ENCODE results near the gene PLEKHA6.

The PLEKHA6 gene, protein sequence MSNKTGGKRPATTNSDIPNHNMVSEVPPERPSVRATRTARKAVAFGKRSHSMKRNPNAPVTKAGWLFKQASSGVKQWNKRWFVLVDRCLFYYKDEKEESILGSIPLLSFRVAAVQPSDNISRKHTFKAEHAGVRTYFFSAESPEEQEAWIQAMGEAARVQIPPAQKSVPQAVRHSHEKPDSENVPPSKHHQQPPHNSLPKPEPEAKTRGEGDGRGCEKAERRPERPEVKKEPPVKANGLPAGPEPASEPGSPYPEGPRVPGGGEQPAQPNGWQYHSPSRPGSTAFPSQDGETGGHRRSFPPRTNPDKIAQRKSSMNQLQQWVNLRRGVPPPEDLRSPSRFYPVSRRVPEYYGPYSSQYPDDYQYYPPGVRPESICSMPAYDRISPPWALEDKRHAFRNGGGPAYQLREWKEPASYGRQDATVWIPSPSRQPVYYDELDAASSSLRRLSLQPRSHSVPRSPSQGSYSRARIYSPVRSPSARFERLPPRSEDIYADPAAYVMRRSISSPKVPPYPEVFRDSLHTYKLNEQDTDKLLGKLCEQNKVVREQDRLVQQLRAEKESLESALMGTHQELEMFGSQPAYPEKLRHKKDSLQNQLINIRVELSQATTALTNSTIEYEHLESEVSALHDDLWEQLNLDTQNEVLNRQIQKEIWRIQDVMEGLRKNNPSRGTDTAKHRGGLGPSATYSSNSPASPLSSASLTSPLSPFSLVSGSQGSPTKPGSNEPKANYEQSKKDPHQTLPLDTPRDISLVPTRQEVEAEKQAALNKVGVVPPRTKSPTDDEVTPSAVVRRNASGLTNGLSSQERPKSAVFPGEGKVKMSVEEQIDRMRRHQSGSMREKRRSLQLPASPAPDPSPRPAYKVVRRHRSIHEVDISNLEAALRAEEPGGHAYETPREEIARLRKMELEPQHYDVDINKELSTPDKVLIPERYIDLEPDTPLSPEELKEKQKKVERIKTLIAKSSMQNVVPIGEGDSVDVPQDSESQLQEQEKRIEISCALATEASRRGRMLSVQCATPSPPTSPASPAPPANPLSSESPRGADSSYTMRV

DNA sequence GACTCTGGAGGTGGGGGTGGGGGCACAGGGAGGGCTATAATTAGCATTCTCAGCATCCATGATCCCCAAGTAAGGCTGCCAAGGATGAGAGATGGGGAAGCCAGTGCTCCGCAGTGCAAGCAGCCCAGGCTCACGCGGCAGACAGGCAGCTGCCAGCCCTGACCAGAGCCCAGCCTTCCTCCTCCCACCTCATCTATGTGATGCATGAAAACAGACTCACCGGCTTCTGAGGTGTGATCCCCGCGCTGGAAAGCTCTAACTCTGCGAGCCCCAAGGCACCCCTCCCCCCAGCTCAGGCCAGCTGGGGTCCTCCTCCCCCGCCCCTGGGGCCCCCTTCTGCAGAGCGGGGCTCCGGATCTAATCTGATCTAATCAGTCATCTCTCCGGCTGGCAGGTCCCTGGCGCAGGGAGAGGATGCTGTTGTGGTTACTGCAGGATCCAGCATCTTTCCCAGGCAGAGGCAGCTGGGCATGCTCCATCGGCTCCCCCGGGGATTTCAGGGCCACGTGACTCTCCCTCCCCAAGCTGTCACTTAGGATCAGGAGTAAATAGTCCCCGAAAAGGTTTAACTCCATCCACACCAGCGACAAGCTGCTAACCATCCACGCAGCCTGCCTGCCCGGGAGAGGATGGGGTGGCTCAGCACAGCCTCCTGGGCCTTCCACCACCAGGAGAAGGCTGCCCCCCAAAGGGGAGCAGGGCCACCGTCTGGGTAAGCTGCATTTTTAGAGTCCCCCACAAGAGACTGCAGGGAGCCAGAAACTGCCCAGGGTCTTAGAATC is at the start of gene PLEKHA6:
TSS of gene PLEKHA6 (minus strand) at position 456 of the 782 bp plus-strand sequence. CDS start 86,202 bp downstream, outside the sequence.
- DNase-seq, result peak; percentile 31

DNA sequence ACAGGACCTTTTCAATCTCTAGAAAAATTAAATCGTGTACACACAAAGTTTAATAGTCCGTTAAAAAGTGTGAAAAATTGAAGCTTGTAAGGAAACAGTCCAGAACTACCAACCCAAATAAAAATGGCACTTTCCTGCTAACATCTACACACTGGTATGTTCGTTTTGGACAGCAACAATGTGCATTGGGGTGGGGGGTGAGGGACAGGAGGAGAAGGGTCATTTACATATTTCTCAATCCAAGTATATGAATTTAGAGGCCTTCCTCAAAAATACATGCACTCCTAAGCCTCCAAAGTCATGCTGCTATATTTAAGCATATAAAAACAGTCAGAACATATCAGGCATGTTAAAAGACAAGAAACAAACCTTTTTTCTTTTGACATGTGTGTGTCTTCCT is 49.4 kb upstream of the PLEKHA6 start:
- DNase-seq, result no peak

DNA sequence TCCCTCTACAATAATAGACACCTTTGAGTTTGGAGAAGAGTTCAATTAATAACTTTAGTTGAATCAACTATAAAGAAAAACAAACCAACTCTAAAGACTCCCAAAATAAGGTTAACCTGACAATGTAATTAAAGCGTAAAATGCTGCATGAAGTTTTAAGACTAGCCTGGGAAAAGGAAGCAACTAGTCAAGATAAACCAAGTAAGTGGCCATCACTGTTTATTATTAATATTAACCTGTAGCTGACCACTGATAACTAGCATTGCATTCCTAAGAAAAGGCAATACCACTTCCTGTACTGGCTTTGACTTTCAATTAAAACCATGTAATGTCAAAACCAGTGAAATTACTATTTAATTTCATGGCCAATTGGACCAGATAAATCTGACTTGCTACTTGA is 48.9 kb upstream of the PLEKHA6 start:
- no peak for DNase-seq

DNA sequence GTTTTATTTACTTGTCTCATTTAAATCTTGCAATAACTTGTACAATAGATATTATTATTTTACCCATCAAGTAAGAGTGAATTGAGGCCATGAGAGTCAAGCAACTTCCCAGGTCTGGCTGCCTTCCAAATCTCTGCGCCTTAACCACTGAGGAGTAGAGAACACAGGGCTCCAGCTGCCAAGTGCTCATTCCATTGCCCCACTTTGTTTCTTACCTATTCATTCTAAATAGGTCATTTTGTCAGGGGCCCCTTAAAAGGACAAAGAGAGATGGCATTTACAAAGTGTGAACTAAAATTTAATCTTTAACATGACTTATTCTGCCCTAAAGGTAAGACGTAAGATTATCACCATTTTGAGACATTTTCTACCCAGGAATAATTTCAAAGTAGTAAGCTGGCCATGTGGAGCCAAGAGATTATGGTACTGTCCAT is 48.4 kb upstream of the PLEKHA6 start:
- peak; percentile 76 for DNase-seq

DNA sequence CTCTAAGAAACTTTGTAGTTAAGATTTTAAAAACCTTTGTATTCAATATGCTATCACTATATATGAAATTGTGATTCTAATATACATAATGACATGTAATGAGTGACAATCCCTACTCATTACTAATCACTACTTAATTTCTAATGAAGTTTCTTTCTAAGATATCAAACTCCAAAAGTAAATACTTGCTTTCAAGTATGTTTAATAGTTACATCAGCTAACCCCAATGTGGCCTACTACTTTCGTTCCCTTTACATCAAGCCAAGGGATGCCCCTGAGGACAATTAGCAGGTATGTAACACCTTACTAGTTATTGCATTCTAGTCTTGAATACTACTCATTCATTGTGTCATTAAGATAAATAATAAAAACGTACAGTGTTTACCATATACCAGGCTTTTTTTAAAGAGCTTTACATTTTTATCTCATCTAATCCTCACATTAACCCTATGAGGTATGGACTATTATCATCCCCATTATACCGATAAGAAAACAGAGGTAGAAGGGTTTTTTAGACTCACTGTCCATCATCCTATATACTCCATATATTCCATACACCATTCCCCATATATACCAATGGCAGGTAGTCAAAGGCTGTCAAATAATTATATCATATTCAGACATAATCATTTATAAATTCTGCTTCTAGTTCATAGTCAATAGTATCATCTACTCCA is 47.7 kb upstream of the PLEKHA6 start:
- no peak for DNase-seq

DNA sequence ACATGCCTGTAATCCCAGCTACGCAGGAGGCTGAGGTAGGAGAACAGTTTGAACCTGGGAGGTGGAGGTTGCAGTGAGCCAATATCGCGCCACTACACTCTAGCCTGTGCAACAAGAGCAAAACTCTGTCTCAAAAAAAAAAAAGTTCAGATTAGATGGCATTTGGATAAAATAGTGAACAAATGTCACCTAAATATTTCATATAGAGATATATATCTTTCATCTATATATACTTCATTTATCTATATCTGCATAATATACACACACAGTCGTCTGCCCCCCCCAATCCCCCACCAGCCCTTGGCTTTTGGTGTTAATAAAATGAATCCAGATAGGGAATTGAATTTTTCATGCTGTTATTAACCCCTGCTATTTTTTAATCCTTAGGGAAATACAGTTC is 46.9 kb upstream of the PLEKHA6 start:
- no peak for DNase-seq

DNA sequence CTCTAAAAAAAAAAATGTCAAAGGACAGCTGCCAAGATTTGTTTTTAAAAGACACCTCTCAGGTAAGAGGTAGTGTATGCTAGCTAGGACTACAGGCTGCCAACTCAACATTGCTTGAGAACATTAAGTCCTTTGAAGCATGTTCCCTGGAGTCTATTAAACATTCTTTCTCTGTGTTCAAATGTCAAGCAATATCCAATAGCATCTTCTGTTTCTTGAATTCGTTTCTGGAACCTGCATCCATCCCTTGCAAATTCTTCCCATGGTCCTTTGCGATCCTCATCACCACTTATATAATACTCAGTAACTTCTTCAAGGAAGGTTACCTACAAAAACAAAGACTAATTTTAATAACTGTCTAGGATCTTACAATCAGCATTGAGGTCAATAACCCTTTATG is 46.3 kb upstream of the PLEKHA6 start:
- no peak for DNase-seq

DNA sequence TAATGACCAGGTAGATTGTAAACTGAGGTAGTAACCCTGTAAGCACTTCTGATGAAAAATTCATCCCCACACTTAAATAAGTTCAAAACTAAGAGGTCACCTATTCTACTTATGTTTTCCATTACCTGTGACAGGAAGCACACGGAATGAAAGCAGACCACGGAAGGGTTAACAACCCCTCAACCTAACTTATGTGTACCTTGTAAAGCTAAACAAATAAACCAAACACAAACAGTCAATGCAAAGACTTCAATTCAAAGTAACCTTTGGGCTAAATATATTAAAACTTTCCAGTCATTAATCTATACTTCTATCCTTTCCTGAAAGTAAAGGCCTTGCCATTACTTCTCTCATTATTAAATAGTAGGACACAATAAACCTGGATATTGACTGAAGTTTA is 44.9 kb upstream of the PLEKHA6 start:
- no peak for DNase-seq

DNA sequence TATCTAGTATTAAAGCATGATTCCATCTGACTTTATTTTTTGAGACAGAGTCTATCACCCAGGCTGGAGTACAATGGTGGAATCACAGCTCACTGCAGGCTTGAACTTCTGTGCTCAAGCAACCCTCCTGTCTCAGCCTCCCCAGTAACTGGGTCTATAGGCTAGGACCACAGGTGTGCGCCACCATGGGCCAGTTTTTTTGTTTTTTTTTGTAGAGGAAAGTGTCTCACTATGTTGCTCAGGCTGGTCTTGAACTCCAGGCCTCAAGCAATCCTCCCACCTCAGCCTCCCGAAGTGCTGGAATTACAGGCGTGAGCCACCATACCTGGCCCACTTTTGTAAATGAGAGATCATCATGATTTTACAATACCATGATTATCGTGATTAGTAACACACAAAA is 42.7 kb upstream of the PLEKHA6 start:
- DNase-seq, result no peak

DNA sequence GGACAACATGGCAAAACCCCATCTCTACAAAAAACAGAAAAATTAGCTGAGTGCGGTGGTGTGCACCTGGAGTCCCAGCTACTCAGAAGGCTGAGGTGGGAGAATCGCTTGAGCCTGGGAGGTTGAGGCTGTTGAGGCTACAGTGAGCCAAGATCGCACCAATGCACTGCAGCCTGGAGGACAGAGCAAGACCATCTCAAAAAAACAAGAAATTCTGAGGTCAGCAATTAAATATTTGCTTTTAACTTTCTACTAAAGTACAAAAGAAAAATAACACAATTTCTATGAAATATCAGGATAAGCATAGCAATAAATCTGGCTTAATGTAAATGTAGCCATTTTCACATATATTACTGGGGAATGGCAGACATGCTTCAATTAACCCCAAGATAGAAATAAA is 42.0 kb upstream of the PLEKHA6 start:
- no peak for DNase-seq

DNA sequence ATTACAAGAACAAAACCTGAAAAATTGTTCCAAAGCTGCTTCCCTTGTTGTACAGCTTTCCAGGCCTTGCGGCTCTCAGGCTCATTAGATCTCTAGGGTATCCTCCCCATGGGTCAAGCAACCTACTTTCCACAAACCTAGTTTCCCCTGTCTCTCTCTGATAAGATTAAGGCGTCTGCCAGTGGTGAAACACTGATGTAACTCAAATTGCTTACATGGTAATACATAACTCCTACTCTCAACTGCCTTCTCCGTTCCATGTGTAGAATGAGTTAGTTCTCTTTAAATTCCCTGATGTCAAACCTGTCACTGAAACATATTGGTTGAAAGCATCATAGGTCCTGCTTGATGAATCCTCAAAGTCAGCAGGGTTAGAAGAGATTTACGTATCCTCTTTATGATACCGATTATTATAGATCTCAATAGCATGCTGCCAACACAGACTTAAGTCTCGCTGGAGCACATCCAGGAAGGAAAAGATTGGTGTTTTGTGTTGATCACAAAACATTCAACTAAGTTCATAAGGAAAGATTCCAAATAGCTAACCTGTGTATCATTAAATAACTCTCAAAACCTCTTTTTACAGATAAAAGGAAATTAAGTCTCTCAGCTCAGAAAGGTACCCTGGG is 41.3 kb upstream of the PLEKHA6 start:
- DNase-seq, result peak; percentile 23

DNA sequence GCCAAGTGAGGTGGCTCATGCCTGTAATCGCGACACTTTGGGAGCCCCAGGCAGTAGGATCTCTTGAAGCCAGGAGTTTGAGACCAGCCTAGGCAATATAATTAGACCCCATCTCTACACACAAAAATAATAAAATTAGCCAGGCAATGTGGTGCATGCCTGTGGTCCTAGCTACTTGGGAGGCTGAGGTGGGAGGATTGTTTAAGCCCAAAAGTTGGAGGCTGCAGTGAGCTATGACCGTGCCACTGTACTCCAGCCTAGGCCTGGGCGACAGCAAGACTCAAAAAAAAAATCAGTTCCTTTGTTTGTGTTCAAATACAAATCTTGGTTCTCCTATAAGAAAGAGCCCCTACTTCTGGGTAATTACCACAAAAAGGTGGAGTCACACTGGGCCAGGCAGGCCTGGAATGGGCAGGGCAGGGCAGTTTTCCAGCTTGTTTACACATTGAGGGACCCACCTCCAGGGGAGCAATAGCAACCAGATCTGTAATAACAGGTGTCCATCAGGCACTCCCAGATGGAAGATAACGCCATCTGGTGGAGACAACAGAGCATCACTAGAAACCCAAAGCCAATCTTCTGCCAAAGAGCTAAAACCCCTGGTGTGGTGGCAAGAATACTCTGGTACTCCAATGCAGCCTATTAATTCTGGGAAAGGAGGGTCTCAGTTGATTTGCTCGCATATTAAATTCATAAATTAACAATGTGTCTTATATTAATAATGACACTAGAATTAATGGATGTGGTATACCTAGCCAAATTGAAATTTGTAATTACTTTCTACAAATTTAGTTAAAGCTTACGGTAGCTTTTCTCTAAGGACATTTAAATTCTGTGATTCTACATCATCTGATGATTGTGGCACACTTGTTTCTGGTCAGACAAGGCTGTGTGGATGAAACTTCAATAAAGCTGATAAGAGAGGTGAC is 38.7 kb upstream of the PLEKHA6 start:
- DNase-seq, result peak; percentile 84

DNA sequence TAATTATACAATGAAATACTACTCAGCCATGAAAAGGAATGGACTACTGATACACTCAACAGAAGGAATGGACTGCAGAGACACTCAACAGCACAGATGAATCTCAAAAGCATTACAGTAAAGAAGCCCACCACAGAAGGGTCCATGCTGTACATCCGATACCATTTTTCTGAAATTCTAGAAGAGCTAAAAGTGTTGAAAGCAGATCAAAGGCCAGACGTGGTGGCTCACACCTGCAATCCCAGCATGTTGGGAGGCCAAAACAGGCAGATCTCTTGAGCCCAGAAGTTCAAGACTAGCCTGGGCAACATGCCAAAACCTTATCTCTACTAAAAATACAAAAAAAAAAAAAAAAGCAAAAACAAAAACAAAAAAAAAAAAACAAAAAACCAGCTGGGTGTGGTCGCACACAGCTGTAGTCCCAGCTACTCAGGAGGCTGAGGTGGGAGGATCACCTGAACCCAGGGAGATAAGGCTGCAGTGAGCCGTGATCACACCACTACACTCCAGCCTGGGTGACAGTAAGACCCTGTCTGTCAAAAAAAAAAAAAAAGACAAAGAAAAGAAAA is 36.4 kb upstream of the PLEKHA6 start:
- DNase-seq, result peak; percentile 68

DNA sequence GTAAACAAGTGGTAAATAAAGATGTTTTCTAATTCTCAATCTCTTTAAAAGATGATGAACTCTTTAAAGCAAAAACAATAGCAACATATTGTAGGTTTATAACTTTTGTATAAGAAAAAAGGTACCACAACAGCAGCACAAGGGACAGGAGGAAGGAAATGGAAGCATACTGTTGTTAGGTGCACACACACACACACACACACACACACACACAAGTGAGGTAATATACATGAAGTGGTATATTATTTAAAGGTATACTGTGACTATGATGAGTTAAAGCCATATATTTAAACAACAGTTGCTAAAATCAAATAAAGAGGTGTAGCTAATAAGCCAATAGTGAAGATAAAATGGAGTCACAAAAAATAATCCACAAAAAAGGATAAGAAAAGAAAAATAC is 31.9 kb upstream of the PLEKHA6 start:
- DNase-seq, result no peak

DNA sequence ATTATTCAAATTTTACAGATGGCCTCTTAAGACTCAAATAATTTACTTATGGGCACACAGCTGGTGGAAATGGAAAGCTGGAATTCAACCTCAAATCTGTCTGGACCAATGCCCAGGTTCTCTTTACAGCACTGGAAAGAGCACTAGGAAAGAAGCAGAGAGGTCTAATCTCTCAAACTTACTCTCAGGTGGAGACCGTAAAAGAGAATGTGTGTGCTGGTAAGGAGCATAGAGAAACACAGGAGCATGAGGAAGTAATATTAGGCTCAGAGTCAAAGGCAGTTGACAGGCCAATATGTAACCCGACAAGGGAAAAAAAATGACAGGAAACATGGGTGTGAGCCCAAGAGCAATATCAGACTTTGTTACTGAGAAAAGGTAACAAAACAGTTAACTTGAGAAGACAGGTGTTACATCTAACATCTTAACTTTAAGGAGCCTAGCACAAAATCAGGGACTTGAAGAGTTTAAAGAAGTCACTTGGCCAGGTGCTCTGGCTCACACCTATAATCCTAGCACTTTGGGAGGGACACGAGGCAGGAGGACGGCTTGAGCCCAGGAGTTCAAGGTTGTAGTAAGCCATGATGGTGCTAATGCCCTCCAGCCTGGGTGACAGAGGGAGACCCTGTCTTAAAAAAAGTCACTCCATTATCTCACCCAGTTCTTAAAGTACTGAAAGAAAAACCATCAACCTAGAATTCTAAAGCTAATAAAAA is 31.2 kb upstream of the PLEKHA6 start:
- DNase-seq, result no peak

DNA sequence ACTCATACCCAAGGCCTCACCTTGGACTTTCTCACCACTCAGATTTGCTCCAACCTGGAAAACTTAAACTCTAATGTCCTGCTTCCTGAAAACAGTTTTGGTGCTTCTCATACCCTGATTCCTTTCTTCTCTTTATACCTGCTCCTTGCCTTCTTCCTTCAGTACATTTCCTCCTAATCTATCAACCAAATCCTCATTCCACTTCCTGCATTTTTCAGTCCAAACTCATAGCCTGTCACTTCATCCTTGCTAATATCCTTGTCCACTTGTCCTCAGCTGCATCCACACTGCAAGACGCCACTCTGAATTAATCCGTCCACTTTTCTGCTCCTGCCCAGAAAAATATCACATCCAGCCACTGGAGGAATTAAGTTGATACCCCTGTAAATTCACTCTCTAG is 26.0 kb upstream of the PLEKHA6 start:
- no peak for DNase-seq

DNA sequence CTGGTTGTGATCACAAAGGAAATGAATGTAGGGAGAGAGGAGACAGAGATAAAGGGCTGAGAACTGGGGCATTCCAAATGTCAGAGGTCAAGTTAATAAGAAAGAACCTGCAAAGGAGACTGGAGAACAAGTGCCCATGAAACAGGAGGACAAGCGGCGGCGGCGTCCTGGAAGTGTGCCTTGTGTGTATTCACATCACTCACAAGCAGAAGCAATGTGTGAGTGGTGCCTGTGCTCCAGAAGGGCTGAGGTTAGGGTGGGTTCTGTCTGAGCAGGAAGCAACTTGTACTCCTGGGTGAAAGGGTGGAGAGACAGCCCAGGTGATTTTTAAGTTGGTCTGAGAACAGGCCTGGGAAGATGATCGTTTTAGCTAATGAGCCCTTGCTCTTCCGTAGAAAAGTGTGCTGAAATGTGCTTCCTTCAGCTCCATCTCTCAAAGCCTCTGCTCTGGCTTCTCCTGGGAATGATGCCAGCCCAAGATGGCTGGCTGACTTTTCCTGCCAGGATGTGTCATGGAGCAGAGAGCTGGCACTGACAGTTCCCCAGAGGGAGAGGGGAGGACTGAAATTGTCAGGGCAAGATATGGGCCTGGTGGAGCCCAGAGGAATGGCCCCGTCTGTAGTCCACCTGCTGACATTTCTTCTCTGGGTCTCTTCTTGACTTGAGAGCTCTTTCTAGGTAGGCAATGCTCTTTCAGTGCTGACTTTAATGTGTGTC is 25.1 kb upstream of the PLEKHA6 start:
- no peak for DNase-seq

DNA sequence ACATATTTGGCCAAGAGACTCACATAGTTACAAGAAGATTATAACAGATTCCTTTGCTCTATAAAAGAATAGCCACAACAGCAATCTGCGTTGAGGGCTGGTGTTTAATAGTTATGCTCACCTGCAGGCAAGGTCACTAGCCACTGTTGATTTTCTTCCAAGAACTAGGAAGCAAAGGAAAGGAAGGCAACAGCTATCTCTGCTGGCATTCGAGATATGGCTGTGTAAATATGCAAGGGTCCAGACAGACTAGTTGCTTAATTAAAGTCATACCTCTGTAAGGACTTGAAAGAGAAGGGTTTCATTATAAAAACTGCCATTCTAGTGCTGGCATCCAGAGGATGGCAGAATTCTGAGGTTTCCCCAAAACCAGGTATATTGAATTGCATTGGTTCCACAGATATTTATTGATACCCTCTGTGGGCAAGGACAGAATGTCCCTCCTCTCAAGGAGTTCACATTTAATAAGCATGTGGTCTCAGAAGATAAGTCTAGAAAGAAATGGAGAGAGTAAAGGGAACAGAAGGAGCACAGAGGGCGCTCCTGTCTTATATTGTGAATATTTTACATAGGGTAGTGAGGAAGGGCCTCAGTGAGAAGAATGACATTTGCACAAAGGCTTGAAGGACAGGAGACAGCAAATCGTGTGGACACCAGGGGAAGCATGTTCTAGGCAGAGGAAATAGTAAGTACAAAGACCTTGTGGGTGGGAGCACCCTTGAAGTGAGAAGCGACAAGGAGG is 23.6 kb upstream of the PLEKHA6 start:
- DNase-seq, result peak; percentile 22

All from hematopoietic multipotent progenitor cell treated with erythropoietin and hydrocortisone succinate and interleukin-3 and kit ligand, for 8 days (in vitro differentiated cells).